HepG2 (cell line): ENCODE results near the gene CELSR3. TPM values are rescaled to one million over a fixed set of nuclear protein-coding genes. Genes with fewer than 3 reads are reported as not detected.

ENCODE experiments used
- CBX5 ChIP-seq: sonication (generic); formaldehyde crosslinking; IDR thresholded peaks from 2 replicates; pipeline ENCODE4 v1.4.0; 2020; ENCODE audit warnings: missing genetic modification reagents, borderline replicate concordance
- IRF2 ChIP-seq: IDR thresholded peaks from 2 replicates; pipeline ENCODE4 v1.6.1; 2018; ENCODE audit warnings: missing genetic modification reagents, missing compliant biosample characterization
- MAFF ChIP-seq: IDR thresholded peaks from 2 replicates; pipeline ENCODE4 v1.6.1; 2011; ENCODE audit warnings: low read depth, low read length, improper control_type of control experiment
- PHF5A ChIP-seq: IDR thresholded peaks from one replicate; pipeline ENCODE4 v1.6.1; 2018; ENCODE audit warnings: low read depth, missing genetic modification reagents; ENCODE audit not compliant: unreplicated experiment
- POLR2A ChIP-seq, 2 experiments: IDR thresholded peaks; 2 replicates each; pipeline ENCODE4 v1.6.1; 2011; ENCODE audit warnings: low read depth in 2 of 2, low read length in 2 of 2, mild to moderate bottlenecking in 1 of 2, moderate library complexity in 1 of 2; ENCODE audit not compliant: insufficient read depth in 1 of 2
- RARA ChIP-seq: IDR thresholded peaks from 2 replicates; pipeline ENCODE4 v1.6.1; 2016; ENCODE audit warnings: missing genetic modification reagents, missing compliant biosample characterization
- SRSF9 ChIP-seq: fragments of 200-400 bp; formaldehyde crosslinking; IDR thresholded peaks from 2 replicates; pipeline ENCODE4 v1.6.1; 2018; ENCODE audit warnings: borderline replicate concordance, mild to moderate bottlenecking, low read depth, low read length; ENCODE audit not compliant: insufficient read depth, poor library complexity, severe bottlenecking
- SSRP1 ChIP-seq: IDR thresholded peaks from 2 replicates; pipeline ENCODE4 v1.6.1; 2016; ENCODE audit warnings: control low read depth
- SYNCRIP ChIP-seq: fragments of 200-400 bp; formaldehyde crosslinking; IDR thresholded peaks from 2 replicates; pipeline ENCODE4 v1.6.1; 2018; ENCODE audit warnings: mild to moderate bottlenecking, low read depth, low read length; ENCODE audit not compliant: insufficient read depth
- XRCC5 ChIP-seq: fragments of 200-400 bp; formaldehyde crosslinking; optimal IDR thresholded peaks from 2 replicates; pipeline ENCODE3; 2017; ENCODE audit warnings: mild to moderate bottlenecking, low read length
- ZNF530 ChIP-seq: sonication (generic); formaldehyde crosslinking; IDR thresholded peaks from 2 replicates; pipeline ENCODE4 v1.5.0; 2020; ENCODE audit warnings: low read depth, mild to moderate bottlenecking, missing genetic modification reagents
- ZNF772 ChIP-seq: sonication (generic); formaldehyde crosslinking; IDR thresholded peaks from 2 replicates; pipeline ENCODE4 v1.5.0; 2020; ENCODE audit warnings: mild to moderate bottlenecking, missing genetic modification reagents
- ZSCAN22 ChIP-seq: sonication (generic); formaldehyde crosslinking; IDR thresholded peaks from 2 replicates; pipeline ENCODE4 v1.4.0; 2020; ENCODE audit warnings: mild to moderate bottlenecking, missing genetic modification reagents
- polyA plus RNA-seq, 8 experiments: library from polyadenylated mRNA; depleted of rRNA in 3 of 8; stranded (reverse) in 7 of 8; unstranded in 1 of 8; fragments of >200 nt; fragmentation: Illumina TruSeq in 4 of 8; extraction: Trizol in 4 of 8; gene quantifications; 2 replicates each; pipeline versions ENCODE4 v1.2.1 to v1.2.3, GENCODE V29; 2011 to 2016; ENCODE audit warnings: low read depth in 4 of 8, missing spikeins in 1 of 8, mixed read lengths in 1 of 8; ENCODE audit not compliant: insufficient read depth in 1 of 8
- total RNA-seq, 5 experiments: library from RNA; depleted of rRNA; stranded (reverse); fragments of >200 nt; fragmentation: Illumina TruSeq; extraction: Trizol; gene quantifications; 2 replicates each; pipeline ENCODE4 v1.2.3, GENCODE V29; 2016; ENCODE audit warnings: low read depth in 1 of 5
- TF ChIP-seq, protein P1 (sequence below): IDR thresholded peaks from 2 replicates; pipeline ENCODE4 v1.6.1; 2016; ENCODE audit warnings: control low read depth
- TF ChIP-seq, protein P2 (sequence below): sonication (generic); formaldehyde crosslinking; IDR thresholded peaks from 2 replicates; pipeline ENCODE4 v1.4.0; 2020; ENCODE audit warnings: mild to moderate bottlenecking, missing genetic modification reagents
- TF ChIP-seq, protein P3 (sequence below): sonication (generic); formaldehyde crosslinking; IDR thresholded peaks from 2 replicates; pipeline ENCODE4 v1.5.0; 2020; ENCODE audit warnings: mild to moderate bottlenecking, low read depth, missing genetic modification reagents, borderline replicate concordance
- TF ChIP-seq, protein P4 (sequence below): sonication (generic); formaldehyde crosslinking; IDR thresholded peaks from 2 replicates; pipeline ENCODE4 v1.4.0; 2020; ENCODE audit warnings: missing genetic modification reagents
- TF ChIP-seq, protein P5 (sequence below): sonication (generic); formaldehyde crosslinking; IDR thresholded peaks from 2 replicates; pipeline ENCODE4 v1.5.0; 2020; ENCODE audit warnings: mild to moderate bottlenecking, missing genetic modification reagents
- TF ChIP-seq, protein P6 (sequence below): IDR thresholded peaks from 2 replicates; pipeline ENCODE4 v1.6.1; 2016; ENCODE audit warnings: low read depth, borderline replicate concordance
- TF ChIP-seq, protein P7 (sequence below): sonication (generic); formaldehyde crosslinking; IDR thresholded peaks from 2 replicates; pipeline ENCODE4 v1.4.0; 2020; ENCODE audit warnings: mild to moderate bottlenecking, missing genetic modification reagents
- TF ChIP-seq, protein P8 (sequence below): sonication (generic); formaldehyde crosslinking; IDR thresholded peaks from 2 replicates; pipeline ENCODE4 v1.8.1; 2023; ENCODE audit warnings: missing genetic modification reagents, inconsistent platforms, borderline replicate concordance

CELSR3 gene
- total and polyA plus RNA-seq, 2 of the 13 experiments (the other 11 are each of a cell fraction or from before 2014, with no cell fraction given) = 5.4 to 6.7 TPM

DNA sequence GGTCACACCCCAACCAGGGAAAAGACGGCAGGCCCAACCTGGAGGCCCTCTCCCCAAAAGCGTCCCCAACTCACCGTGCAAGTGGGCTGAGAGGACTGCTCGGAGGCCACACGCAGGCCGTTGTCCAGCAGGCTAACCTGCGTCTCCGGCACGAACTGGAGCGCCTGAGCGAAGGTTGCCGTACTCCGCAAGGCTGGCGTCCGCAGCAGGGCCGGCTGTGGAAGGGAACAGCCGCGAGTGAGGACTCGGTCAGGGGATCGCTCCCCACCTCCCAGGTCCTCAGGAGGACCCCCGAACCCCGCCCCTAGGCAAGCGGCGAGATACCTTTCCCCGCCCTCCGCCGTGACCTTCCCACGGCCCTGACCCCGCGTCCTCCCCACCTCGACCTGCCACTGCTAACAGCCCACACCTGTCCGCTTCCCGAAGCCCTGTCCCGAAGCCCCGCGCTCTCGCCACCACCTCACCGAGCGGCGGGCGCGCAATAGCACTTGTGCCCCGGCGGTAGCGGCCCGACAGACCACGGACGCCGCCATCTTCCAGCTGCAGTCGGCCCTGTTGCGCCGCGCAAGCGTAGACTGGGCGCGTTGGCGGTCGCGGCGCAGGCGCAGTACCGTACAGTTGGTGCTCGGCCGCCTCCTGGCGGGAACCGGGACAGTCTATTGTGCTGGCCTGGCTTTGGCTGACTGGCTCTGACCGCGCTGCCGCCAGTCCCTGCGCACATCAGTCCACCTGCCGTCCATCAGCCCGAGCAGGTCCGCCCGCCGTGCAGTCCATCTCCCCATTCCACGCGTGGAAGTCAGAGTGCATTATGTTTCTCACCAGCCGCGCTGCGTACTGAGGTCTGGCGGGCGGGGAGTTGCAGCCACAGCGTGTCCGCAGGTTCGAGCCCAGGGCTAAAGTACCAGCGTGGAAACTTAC, 53.3 kb downstream of the CELSR3 start, which contains the start of gene UQCRC1 (continued):
- TF ChIP-seq ZNF772 (CRISPR knock-in tag) = peak; percentile 97
- TF ChIP-seq, protein P1, sequence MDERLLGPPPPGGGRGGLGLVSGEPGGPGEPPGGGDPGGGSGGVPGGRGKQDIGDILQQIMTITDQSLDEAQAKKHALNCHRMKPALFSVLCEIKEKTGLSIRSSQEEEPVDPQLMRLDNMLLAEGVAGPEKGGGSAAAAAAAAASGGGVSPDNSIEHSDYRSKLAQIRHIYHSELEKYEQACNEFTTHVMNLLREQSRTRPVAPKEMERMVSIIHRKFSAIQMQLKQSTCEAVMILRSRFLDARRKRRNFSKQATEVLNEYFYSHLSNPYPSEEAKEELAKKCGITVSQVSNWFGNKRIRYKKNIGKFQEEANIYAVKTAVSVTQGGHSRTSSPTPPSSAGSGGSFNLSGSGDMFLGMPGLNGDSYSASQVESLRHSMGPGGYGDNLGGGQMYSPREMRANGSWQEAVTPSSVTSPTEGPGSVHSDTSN (CRISPR knock-in tag) = no peak
- TF ChIP-seq SRSF9 = no peak
- no peak for TF ChIP-seq SYNCRIP
- 0 out of 2 replicates have a peak, but pooled peaks have one; percentile 1 for TF ChIP-seq MAFF
- TF ChIP-seq, protein P2, sequence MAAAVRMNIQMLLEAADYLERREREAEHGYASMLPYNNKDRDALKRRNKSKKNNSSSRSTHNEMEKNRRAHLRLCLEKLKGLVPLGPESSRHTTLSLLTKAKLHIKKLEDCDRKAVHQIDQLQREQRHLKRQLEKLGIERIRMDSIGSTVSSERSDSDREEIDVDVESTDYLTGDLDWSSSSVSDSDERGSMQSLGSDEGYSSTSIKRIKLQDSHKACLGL (CRISPR knock-in tag) = peak; percentile 95
- TF ChIP-seq, protein P3, sequence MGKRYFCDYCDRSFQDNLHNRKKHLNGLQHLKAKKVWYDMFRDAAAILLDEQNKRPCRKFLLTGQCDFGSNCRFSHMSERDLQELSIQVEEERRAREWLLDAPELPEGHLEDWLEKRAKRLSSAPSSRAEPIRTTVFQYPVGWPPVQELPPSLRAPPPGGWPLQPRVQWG (CRISPR knock-in tag) = no peak
- TF ChIP-seq PHF5A (CRISPR knock-in tag) = no peak
- TF ChIP-seq IRF2 (CRISPR knock-in tag) = peak; percentile 76
- TF ChIP-seq RARA = no peak; the same call in 1 of the 2 replicates
- TF ChIP-seq, protein P4, sequence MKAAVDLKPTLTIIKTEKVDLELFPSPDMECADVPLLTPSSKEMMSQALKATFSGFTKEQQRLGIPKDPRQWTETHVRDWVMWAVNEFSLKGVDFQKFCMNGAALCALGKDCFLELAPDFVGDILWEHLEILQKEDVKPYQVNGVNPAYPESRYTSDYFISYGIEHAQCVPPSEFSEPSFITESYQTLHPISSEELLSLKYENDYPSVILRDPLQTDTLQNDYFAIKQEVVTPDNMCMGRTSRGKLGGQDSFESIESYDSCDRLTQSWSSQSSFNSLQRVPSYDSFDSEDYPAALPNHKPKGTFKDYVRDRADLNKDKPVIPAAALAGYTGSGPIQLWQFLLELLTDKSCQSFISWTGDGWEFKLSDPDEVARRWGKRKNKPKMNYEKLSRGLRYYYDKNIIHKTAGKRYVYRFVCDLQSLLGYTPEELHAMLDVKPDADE (CRISPR knock-in tag) = no peak
- TF ChIP-seq POLR2A (IDR thresholded peaks at IDR 0.05; ENCODE audit: insufficient read depth in 1 of 2, low read depth in 2 of 2, low read length in 2 of 2) = peak; percentile 84 to 95
- no peak for TF ChIP-seq ZSCAN22 (CRISPR knock-in tag)
- TF ChIP-seq, protein P5, sequence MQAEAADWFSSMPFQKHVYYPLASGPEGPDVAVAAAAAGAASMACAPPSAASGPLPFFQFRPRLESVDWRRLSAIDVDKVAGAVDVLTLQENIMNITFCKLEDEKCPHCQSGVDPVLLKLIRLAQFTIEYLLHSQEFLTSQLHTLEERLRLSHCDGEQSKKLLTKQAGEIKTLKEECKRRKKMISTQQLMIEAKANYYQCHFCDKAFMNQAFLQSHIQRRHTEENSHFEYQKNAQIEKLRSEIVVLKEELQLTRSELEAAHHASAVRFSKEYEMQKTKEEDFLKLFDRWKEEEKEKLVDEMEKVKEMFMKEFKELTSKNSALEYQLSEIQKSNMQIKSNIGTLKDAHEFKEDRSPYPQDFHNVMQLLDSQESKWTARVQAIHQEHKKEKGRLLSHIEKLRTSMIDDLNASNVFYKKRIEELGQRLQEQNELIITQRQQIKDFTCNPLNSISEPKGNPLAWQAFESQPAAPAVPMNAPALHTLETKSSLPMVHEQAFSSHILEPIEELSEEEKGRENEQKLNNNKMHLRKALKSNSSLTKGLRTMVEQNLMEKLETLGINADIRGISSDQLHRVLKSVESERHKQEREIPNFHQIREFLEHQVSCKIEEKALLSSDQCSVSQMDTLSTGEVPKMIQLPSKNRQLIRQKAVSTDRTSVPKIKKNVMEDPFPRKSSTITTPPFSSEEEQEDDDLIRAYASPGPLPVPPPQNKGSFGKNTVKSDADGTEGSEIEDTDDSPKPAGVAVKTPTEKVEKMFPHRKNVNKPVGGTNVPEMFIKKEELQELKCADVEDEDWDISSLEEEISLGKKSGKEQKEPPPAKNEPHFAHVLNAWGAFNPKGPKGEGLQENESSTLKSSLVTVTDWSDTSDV = 0 out of 2 replicates have a peak, but pooled peaks have one; percentile 88
- no peak for TF ChIP-seq SSRP1 (CRISPR knock-in tag)
- TF ChIP-seq, protein P6, sequence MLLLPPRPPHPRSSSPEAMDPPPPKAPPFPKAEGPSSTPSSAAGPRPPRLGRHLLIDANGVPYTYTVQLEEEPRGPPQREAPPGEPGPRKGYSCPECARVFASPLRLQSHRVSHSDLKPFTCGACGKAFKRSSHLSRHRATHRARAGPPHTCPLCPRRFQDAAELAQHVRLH = peak; percentile 63
- TF ChIP-seq, protein P7, sequence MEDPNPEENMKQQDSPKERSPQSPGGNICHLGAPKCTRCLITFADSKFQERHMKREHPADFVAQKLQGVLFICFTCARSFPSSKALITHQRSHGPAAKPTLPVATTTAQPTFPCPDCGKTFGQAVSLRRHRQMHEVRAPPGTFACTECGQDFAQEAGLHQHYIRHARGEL (CRISPR knock-in tag) = peak; percentile 85; the same call in 1 of the 2 replicates
- TF ChIP-seq, protein P8, sequence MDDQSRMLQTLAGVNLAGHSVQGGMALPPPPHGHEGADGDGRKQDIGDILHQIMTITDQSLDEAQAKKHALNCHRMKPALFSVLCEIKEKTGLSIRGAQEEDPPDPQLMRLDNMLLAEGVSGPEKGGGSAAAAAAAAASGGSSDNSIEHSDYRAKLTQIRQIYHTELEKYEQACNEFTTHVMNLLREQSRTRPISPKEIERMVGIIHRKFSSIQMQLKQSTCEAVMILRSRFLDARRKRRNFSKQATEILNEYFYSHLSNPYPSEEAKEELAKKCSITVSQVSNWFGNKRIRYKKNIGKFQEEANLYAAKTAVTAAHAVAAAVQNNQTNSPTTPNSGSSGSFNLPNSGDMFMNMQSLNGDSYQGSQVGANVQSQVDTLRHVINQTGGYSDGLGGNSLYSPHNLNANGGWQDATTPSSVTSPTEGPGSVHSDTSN = no peak
- TF ChIP-seq CBX5 (CRISPR knock-in tag) = peak; percentile 76; the same call in 1 of the 2 replicates
- no peak for TF ChIP-seq ZNF530 (CRISPR knock-in tag)
- TF ChIP-seq XRCC5 = peak; percentile 80
